ENCODE results near the gene PRKCE. TPM values are rescaled to one million over a fixed set of nuclear protein-coding genes. Genes with fewer than 3 reads are reported as not detected.

Gene PRKCE
- total RNA-seq, 3 donors from 2014 or later (not counting 1 experiment from before 2014, with no cell fraction given) = 35.2 to 42.1 (median 38.6) TPM

- Histone ChIP-seq H3K4me3 (ENCODE audit: low read length) (no peak overlapping the region), H3K27ac (ENCODE audit: low read length) (no peak overlapping the region), H3K27me3 (ENCODE audit: control insufficient read depth, insufficient read depth, low read length) (no peaks in the 10 kb centered on the region), H3K36me3 (ENCODE audit: control insufficient read depth, insufficient read depth, low read length) (no peaks in the 10 kb centered on the region), H3K9me3 (ENCODE audit: control insufficient read depth, insufficient read depth, low read length) (no peaks in the 10 kb centered on the region), H3K4me1 (ENCODE audit: control insufficient read depth, insufficient read depth, low read length) (no peaks in the 10 kb centered on the region)
- DNase-seq (no peak), ATAC-seq (no peak)
- intact Hi-C loops (cut with micrococcal nuclease) = no loop called here
- H3K36me3 Mint-ChIP-seq = no peaks in the 10 kb centered on the region
- no peaks in the 10 kb centered on the region for H3K9me3 Mint-ChIP-seq
- no peaks in the 10 kb centered on the region for H3K27me3 Mint-ChIP-seq (ENCODE audit: low read depth in 2 of 2)
- WGBS (ENCODE audit: insufficient coverage) = 100% methylated on average over 1 of the region's 1 CpG
- H3K27ac Mint-ChIP-seq = no peak overlapping the region
- peaks cover 13 to 15% of the 10 kb centered on the region in 2 donors for H3K4me1 Mint-ChIP-seq
- TF ChIP-seq CTCF (IDR thresholded peaks at IDR 0.05) = no peak
- no peak overlapping the region for H3K4me3 Mint-ChIP-seq
Measured at GRCh38 chr2:45672138-45672537, 20.7 kb downstream of the PRKCE start.

GRCh38 chr2:45674035-45674816 lies 22.8 kb downstream of the PRKCE start:
- no peaks in the 10 kb centered on the region for H3K27me3 ChIP-seq (ENCODE audit: control insufficient read depth, insufficient read depth, low read length)
- H3K9me3 ChIP-seq (ENCODE audit: control insufficient read depth, insufficient read depth, low read length) = no peaks in the 10 kb centered on the region
- peaks cover 0 to 6% of the 10 kb centered on the region in 2 donors for H3K4me1 Mint-ChIP-seq
- ATAC-seq (no peak), DNase-seq (no peak)
- no peaks in the 10 kb centered on the region for H3K4me1 ChIP-seq (ENCODE audit: control insufficient read depth, insufficient read depth, low read length)
- no peak overlapping the region for H3K27ac ChIP-seq (ENCODE audit: low read length)
- H3K36me3 Mint-ChIP-seq = no peaks in the 10 kb centered on the region
- H3K4me3 Mint-ChIP-seq = no peak overlapping the region
- intact Hi-C loops (cut with micrococcal nuclease) = no loop called here
- no peak for TF ChIP-seq CTCF (IDR thresholded peaks at IDR 0.05)
- H3K27ac Mint-ChIP-seq = no peak overlapping the region
- H3K36me3 ChIP-seq (ENCODE audit: control insufficient read depth, insufficient read depth, low read length) = no peaks in the 10 kb centered on the region
- no peak overlapping the region for H3K4me3 ChIP-seq (ENCODE audit: low read length)
- WGBS (ENCODE audit: insufficient coverage) = 92% methylated on average over 5 of the region's 5 CpGs
- no peaks in the 10 kb centered on the region for H3K27me3 Mint-ChIP-seq (ENCODE audit: low read depth in 2 of 2)
- no peaks in the 10 kb centered on the region for H3K9me3 Mint-ChIP-seq

- H3K4me3 Mint-ChIP-seq = no peak overlapping the region
- Histone ChIP-seq H3K36me3 (ENCODE audit: control insufficient read depth, insufficient read depth, low read length) (no peaks in the 10 kb centered on the region), H3K9me3 (ENCODE audit: control insufficient read depth, insufficient read depth, low read length) (no peaks in the 10 kb centered on the region), H3K4me1 (ENCODE audit: control insufficient read depth, insufficient read depth, low read length) (no peaks in the 10 kb centered on the region), H3K27me3 (ENCODE audit: control insufficient read depth, insufficient read depth, low read length) (no peaks in the 10 kb centered on the region), H3K27ac (ENCODE audit: low read length) (no peak overlapping the region), H3K4me3 (ENCODE audit: low read length) (no peak overlapping the region)
- H3K4me1 Mint-ChIP-seq = peaks cover 0 to 6% of the 10 kb centered on the region in 2 donors
- TF ChIP-seq CTCF (IDR thresholded peaks at IDR 0.05) = no peak
- no peak for DNase-seq
- no peak for ATAC-seq
- H3K9me3 Mint-ChIP-seq = no peaks in the 10 kb centered on the region
- intact Hi-C loops (cut with micrococcal nuclease) = no loop called here
- 87% methylated on average over 5 of the region's 5 CpGs for WGBS (ENCODE audit: insufficient coverage)
- no peak overlapping the region for H3K27ac Mint-ChIP-seq
- H3K27me3 Mint-ChIP-seq (ENCODE audit: low read depth in 2 of 2) = no peaks in the 10 kb centered on the region
- no peaks in the 10 kb centered on the region for H3K36me3 Mint-ChIP-seq
Measured at GRCh38 chr2:45675263-45675812, 23.9 kb downstream of the PRKCE start.
